HG02870 (cell line): ENCODE results near the gene BCL7B.
A peak's percentile ranks its signal among the peaks of the same experiment; 100 is the strongest.
"Not testable (repeated sequence)": the region's sequence is repeated elsewhere in the genome, so short reads cannot be mapped to it uniquely, and the experiment has no call there.

Source experiments
- ATAC-seq: cut with Tn5 transposase; IDR thresholded peaks from one replicate; pipeline ENCODE4 v1.9.1; 2021; ENCODE audit warnings: mild to moderate bottlenecking, moderate library complexity; ENCODE audit not compliant: unreplicated experiment

Gene BCL7B

GRCh38 chr7:73573276-73573675 is 15.8 kb upstream of the BCL7B start:
- no peak for ATAC-seq

DNA sequence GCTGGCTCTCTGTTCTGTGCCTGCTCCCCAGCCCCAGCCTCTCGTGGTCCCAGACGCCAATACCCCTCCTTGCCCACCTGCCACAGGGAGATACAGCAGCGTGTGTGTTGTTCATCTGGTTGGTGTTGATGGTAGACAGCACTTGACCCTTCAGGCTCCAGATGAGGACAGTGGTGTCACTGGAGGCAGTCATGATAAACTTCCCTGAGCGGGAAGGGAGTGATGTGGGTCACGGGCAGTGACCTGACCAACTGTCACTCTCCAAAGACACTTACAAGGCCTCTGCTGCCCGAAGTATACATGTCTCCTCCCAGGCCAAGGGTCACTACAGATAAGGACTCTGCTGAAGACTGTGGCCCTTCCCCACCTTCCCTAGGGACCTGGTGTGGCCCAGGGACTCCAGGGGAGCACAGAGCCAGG is 15.3 kb upstream of the BCL7B start:
- no peak for ATAC-seq

DNA sequence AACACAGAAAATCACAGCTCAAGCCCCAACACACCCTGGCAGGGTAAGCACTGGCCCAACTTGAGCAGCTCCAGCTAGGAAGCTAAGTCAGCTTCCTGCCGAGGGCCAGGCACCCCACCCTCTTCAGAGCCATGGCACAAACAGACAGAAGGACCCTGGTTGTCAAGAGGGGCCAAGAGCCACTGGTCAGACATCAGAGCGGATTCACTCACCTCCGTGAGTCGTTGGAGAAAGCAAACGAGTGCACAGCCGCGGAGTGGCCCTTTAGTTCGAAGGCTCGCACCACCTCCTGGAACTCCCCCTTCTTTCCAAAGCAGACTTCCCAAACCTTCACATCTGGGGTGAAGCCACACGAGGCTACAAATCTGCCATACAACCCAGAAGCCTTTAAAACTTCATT is 13.5 kb upstream of the BCL7B start:
- ATAC-seq = no peak

DNA sequence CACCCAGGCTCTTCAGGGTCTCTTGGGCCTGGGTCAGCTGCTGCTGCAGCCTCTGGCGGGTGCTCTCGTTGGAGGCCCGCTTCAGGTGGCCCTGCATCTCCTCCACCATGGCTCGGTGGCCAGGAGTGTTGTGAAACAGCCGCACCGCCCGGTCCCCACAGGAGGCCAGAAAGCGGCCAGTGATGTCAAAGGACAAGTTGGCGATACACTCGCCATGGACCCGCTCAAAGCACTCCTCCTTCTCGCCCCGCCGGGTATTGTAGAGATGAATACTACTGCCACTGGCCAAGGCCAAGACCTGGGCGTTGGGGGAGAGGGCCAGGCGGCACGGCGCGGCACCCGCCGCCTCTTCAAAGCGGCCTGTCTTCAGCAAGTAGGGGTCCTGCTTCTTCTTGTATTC is 13.0 kb upstream of the BCL7B start:
- no peak for ATAC-seq

DNA sequence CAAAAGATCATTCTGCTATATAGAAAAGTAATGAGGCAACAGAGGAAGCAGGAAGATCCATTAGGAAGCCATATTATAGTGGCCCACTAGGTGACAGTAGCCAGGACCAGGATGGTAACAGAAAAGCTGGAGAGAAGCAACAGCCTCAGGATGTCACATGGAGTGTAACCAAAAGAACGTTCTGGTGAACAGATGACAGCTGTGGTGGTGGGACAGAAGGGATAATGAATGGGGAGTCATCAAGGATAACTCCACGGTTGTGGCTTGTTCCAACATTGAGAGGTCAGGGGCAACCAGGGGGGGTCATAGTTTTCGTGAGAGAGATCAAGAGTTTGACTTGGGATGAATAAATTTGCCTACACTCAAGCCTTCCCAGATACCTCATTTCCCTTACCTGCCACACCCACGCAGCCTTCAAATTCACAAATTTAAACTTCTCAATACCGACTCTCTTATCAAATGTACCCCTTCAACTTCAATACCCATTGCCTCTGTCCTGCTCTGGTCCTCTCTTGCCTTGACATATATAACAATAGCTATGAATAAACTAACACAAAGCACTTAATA is 11.6 kb upstream of the BCL7B start:
- ATAC-seq = no peak

DNA sequence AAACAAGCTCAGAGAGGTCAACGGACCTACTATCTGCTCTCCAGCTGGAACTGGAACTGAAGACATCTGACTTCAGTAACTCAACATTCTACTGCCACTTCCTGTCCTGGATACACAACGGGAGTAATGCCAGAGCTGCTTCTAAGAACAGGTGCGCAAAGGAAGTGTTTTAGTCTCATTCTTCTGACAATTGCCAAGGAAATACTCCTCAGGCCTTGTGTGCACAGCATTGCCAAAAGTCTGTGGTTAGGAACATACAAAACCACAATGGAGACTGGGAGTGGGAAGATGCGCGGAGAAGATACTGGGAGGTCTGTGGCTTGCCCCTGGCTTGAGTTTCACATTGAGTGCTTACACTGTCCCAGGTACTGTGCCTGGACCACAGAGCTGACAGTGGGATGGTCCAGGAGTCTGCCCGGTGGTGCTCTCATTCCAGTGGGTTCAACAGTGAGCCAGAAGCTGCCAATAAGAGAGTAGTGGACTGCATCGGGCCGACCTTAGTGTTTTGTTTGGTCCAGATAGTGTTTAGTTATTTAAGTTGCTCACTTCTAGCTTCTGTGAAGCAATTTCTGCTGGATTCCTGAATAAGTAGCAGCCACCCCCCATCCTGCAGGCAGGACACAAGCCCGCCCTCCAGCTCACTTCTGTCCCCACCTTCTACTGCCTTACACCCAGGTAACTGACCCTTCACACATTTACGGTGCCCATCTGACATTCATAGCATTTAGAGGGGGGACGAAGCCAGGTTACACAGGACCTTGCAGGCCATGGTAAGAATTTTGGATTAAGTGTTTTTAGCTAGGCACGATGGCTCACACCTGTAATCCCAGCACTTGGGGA is 10.6 kb upstream of the BCL7B start:
- no peak for ATAC-seq

DNA sequence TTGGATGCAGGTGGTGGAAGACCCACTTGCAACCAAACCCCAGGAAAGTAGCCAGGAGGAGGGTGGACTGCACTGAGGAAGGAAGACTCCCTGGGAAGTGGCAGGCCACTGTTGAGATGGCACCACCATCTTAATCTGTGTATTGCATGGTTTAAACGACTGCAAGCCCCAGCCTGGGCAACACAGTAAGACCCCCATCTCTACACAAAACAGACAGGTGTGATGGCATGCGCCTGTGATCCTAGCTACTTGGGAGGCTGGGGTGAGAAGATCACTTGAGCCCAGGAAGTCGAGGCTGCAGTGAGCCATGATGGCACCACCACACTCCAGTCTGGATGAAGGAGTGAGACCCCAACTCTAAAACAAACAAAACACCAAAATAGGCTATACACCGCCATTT is 9.7 kb upstream of the BCL7B start:
- no peak for ATAC-seq

GRCh38 chr7:73566431-73566830 is 8.9 kb upstream of the BCL7B start:
- not testable (repeated sequence) for ATAC-seq

DNA sequence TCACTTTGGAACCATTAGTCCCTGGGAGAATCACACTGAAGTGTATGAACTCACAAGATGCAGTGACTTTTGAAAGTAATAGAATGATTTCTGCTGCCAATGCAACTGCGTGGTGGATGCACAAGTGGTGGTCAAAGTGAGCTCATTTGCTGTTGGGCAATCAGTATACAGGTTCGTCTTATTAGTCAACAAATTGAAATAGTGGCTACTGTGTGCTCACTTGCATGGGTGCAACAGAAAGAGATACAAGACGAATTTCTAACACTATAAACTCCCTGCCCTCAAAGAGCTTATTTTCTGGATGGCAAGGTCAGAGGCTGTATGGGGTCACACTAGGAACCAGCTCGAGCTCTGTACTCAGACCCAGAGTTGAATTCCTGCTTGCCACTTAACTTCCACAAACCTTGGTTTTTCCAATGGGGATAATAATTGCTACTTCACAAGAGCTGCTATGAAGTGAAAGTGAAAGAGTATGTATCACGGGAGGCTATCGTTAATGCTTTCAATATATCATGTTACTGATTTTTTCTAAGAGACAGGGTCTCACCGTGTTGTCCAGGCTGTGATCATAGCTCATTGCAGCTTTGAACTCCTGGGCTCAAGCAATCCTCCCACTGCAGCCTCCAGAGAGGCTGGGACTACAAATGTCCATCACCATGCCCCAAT is 8.3 kb upstream of the BCL7B start:
- no peak for ATAC-seq

DNA sequence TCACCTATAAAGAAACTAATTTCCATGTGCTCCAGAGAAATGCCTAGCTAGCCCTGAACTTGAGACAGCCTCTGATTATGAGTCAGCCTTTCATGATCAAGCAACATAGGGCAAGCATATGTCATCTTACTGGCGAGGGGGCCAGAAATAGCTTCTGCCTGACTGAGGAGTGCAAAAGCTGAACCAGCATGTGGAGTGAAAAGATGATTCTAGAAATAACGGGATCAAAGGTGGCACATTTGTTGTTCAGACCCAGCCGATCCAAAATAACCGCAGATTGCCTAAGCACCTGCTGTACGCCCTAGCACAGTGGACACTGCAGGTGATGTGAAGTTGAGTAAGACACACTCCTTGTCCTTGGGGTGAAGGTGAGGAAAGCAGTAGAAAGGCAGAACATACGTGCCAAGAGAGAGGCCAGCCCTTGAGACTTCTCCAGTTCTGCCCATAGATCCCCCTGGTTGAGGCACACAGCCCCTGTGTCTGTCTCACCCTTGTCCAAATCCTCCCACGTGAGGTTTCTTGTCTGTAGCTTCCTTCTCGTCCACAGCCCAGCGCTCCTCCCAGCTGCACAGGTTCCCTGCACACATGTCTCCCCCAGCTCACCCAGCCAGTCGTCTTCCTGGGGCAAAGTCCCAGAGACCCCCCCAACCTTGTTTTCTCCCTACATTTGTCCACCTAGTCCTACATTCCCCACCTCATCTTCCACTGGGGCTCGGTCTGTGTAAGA is 2.8 kb upstream of the BCL7B start:
- peak; percentile 30 for ATAC-seq

DNA sequence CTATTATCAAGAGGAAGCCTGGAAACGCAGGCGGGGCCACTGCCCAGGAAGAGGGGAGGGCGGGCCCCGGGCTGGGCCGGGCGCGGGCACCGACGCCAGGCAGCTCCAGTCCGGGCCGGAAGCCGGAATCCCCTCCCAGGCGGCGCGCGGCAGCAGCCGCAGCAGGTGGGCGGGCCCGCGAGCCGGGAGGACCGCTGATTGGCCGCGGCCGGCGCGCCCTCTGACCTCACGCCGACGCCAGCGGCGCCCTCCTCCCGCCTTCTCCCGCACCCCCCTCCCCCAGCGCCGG is 438 bp downstream of the BCL7B start:
- ATAC-seq = peak; percentile 69

GRCh38 chr7:73556208-73557107 is 1.0 kb downstream of the BCL7B start:
- ATAC-seq = no peak

- no peak for ATAC-seq
Observed at GRCh38 chr7:73555411-73555982, 2.0 kb downstream of the BCL7B start.

DNA sequence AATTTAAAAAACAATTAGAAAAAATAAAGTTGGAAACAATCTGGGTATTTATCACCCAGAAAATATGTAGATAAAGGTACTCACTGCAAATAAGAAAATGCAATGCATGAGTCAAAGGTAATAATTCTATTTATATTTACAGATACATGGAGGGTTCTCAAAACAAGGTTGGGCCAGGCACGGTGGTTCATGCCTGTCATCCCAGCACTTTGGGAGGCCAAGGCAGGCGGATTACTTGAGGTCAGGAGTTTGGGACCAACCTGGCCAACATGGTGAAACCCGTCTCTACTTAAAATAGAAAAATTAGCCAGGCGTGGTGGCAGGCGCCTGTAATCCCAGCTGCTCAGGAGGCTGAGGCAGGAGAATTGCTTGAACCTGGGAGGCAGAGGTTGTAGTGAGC is 7.4 kb downstream of the BCL7B start:
- ATAC-seq = not testable (repeated sequence)

DNA sequence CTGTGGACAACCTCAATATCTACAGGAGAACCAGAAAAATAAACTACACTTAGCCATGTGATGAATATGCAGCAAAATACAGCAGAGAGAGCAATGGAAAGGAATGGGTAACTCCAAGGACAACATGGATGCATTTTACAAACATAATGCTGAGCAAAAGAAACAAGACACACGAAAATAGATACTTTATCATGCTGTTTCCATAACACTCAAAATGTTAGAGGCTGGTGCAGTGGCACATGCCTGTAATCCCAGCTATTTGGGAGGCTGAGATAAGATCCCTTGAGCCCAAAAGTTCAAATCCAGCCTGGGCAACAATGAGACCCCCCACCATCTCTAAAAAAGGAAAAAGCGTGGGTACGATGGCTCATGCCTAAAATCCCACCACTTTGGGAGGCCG is 8.3 kb downstream of the BCL7B start:
- ATAC-seq = no peak

DNA sequence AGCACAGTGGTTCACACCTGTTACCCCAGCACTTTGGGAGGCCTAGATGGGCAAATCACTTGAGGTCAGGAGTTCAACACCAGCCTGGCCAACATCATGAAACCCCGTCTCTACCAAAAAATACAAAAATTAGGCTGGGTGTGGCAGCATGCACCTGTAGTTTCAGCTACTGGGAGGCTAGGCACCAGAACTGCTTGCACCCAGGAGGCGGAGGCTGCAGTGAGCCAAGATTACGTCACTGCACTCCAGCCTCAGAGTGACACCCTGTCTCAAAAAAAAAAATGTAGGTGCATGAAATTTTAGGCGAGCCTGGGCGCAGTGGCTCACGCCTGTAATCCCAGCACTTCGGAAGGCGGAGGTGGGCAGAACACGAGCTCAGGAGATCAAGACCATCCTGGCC is 9.6 kb downstream of the BCL7B start:
- no peak for ATAC-seq

DNA sequence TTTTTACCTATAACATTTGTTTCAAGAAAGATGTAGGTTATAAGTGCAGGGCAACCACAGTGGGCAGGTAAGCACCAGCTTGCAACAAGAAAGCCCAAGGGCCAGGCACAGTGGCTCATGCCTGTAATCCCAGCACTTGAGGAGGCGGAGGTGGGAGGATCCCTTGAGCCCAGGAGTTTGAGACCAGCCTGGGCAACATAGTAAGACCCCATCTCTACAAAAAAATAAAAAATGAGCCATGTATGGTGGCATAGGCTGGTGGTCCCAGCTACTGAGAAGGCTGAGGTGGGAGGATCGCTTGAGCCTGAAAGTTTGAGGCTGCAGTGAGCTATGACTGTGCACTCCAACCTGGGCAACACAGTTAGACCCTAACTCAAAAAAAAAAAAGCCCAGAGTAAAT is 12.8 kb downstream of the BCL7B start:
- ATAC-seq = no peak

DNA sequence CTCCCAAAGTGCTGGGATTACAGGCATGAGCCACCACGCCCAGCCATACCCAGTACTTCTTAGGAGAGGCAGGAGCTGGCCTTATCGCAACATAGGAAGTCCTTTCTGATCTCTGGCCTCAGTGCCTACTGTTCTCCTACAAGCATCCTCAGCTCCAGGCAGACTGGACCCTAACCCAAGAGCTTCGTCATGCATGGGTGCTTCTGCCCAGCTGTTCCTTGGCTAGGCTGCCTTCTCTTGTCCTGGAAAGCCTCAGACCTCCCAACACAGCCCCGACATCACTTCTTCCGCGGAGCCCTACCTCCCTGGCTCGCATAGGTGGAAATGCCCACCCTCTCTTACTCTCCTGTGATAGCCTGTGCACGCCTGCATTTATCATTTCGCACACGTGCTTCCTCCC is 15.8 kb downstream of the BCL7B start:
- no peak for ATAC-seq

- no peak for ATAC-seq
Observed at GRCh38 chr7:73539709-73540108, 17.8 kb downstream of the BCL7B start.

DNA sequence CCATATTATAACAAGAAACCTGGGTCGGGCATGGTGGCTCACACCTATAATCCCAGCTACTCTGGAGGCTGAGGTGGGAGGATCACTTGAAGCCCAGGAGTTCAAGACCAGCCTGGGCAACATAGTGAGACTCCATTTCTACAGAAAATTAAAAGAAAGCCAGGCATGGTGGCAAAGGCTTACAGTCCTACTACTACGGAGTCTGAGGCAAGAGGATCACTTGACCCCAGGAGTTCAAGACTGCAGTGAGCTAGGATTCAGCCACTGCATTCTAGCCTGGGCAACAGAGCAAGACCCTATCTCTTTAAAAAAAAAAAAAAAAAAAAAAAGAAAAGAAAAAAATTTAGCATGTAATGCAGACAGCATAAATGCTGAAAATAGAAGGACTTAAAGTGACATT is 19.0 kb downstream of the BCL7B start:
- not testable (repeated sequence) for ATAC-seq
